ENCODE data around the gene SIK2. TPM values are rescaled to one million over a fixed set of nuclear protein-coding genes. Genes with fewer than 3 reads are reported as not detected.

Gene SIK2
- polyA plus RNA-seq, 3 donors: 7.8 to 58.7 (median 15.7) TPM

Other genes starting within 250 kb of the SIK2 start
- gene POU2AF1, start 223.2 kb upstream of the SIK2 start, polyA plus RNA-seq: under 1 TPM in 2 of 3 donors, not detected in 1; 0.51 to 0.55 TPM
- not detected for gene BTG4, start 90.1 kb upstream of the SIK2 start, polyA plus RNA-seq
- gene HOATZ, start 87.7 kb upstream of the SIK2 start, polyA plus RNA-seq: not detected
- 10 to 100 TPM in 1 of 3 donors, 1 to 10 TPM in 2; 2.0 to 13.4 (median 4.9) TPM for gene LAYN, start 61.7 kb upstream of the SIK2 start, polyA plus RNA-seq
- 10 to 100 TPM; 12.1 to 75.3 (median 18.8) TPM for gene PPP2R1B, start 163.9 kb downstream of the SIK2 start, polyA plus RNA-seq